Sigmoid colon (tissue), 4 donors: ENCODE results near the gene NAALAD2.

Source experiments
- CTCF ChIP-seq, 4 experiments: fragments of 450-650 bp in 3 of 4; fragments of 200-600 bp in 1 of 4; IDR thresholded peaks; one replicate each; pipeline ENCODE4 v1.5.1; 2016 to 2019; ENCODE audit warnings: antibody characterized with exemption in 4 of 4, mild to moderate bottlenecking in 3 of 4, moderate library complexity in 2 of 4
- EP300 ChIP-seq, 4 donors: sonication (generic); formaldehyde crosslinking; IDR thresholded peaks; one replicate each; pipeline ENCODE4 v1.6.1; 2017; ENCODE audit warnings: antibody characterized with exemption in 4 of 4
- POLR2A ChIP-seq, 2 donors: fragments of 450-650 bp; IDR thresholded peaks; one replicate each; pipeline ENCODE4 v1.6.1; 2016; ENCODE audit warnings: antibody characterized with exemption in 2 of 2, mild to moderate bottlenecking in 2 of 2, moderate library complexity in 2 of 2
- POLR2AphosphoS5 ChIP-seq, 4 donors: sonication (generic); formaldehyde crosslinking; IDR thresholded peaks; one replicate each; pipeline ENCODE4 v1.6.1; 2017; ENCODE audit warnings: antibody characterized with exemption in 4 of 4

DNA sequence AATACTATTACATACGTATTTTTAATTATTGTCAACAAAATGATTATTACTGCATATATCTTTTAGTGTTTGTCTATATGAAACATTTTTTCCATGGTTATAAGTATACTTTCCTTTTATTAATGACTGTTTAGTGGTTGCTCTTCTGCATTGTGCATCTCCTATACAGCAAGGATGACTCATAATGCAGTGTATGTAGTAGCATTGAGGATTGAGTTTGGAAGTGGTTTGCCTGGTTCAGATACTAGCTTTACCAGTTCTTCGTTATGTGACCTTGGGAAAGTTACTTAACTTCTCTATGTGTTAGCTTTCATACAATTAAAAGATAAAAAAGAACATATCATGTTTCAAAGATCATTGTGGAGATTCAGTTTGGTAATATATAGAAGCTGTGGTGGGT lies 44.3 kb downstream of the NAALAD2 start:
- TF ChIP-seq CTCF (IDR thresholded peaks at IDR 0.05) (no peak), POLR2A (IDR thresholded peaks at IDR 0.05) (no peak), POLR2AphosphoS5 (IDR thresholded peaks at IDR 0.05) (no peak), EP300 (IDR thresholded peaks at IDR 0.05) (no peak)
